Measurements from ENCODE around the gene ETV4.
"Not testable (repeated sequence)": the region's sequence is repeated elsewhere in the genome, so short reads cannot be mapped to it uniquely, and the experiment has no call there.

ETV4 gene

DNA sequence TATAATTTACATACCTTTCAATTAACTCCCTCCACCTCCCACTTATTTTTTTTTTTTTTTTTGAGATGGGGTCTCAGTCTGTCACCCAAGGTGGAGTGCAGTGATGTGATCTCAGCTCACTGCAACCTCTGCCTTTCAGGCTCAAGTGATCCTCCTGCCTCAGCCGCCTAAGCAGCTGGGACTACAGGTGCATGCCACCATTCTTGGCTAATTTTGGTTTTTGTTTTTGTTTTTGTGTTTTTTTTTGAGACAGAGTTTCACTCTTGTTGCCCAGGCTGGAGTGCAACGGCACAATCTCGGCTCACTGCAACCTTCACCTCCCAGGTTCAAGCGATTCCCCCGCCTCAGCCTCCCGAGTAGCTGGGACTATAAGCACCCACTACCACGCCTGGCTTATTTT lies 36.7 kb downstream of the ETV4 start:
- not testable (repeated sequence) for DNase-seq

DNA sequence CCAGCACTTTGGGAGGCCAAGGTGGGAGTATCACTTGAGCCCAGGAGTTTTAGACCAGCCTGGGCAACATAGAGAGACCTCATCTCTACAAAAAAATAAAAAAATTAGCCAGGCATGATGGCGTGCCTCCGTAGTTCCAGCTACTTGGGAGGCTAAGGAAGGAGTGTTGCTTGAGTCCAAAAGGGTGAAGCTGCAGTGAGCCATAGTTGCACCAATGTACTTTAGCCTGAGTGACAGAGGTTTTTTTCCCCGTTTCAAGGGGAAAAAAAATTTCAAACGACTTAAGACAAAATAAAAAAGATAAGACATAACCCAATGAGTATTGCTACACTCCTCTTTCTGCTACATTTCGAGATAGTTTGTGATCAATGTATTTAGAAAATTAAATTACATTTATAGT lies 55.5 kb downstream of the ETV4 start:
- DNase-seq: no peak

DNA sequence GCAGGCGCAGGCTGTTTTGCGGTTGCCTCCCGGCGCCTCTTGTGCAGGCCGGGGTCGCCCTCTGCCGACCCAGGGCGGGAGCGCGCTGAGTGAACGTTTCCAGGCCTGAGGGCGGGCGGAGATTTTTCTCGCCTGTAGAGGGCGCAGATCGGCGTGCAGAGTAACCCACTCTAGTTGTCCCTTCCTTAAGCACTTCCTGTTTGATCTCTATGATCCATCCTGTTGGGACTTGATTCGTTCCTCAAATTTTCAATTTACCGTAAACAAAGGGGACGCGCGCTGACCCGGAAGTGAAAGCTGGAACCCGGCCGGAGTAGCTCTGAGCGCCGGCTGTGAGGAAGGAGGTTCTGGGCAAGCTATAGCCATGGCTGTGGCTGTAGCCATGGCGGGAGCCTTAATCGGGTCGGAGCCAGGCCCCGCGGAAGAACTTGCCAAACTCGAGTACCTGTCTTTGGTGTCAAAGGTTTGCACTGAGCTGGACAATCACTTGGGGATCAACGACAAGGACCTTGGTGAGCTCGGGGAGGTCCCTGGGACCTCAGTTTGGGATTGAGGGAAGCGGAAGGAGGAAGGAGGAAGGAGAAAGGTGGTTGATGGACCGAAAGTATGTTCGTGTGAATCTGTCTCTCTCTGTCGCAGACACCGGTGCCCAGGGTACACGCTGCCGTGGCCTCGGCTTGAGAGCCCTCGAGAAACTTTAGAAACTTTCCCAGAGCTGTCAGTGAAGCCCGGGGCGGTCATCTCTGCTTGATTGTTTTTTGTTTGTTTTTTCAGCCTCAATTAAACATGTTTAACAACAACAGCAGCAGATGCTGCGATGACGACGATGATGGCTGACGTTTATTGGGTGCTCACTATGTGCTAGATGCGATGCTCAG lies 62.2 kb downstream of the ETV4 start, which contains the start of gene DHX8:
Gene DHX8 (plus strand): TSS at position 302 of the 878 bp plus-strand sequence. CDS start 63 bp downstream, at position 365.
- peak; percentile 98 for DNase-seq

DNA sequence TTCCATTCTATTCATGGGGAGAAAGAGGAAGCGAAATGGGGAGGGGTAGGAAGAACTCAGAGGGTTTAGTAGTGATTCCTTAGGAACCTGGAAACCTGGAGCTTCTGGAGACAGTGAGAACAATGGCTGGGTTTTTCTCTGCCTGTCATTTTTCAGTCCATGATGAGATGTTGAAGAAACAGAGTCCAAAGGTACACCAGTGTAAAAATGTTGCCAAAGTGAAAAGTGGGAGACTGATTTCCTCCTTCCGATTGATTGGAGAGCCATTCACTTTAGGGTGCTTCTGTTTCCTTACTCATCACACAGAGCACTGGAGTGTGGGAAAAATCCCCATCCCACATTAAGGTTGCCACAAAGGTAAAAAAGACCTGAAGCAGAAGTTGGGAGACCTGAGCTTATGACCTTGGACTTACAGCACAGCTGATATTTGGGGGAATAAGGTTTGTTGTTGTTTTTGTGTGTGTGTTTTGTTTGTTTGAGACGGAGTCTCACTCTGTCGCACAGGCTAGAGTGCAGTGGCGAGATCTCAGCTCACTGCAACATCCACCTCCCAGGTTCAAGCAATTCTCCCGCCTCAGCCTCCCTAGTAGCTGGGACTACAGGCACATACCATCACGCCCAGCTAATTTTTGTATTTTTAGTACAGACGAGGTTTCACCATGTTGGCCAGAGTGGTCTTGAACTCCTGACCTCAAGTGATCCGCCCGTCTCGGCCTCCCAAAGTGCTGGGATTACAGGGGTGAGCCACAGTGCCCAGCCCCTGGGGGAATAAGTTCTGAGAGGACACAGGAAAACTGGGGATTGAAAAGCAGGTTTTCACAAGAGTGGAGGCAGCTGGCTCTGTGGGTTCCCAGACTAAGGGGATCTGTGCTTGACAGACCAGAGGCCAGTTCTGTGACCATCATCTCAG lies 63.8 kb downstream of the ETV4 start:
- DNase-seq: no peak

DNA sequence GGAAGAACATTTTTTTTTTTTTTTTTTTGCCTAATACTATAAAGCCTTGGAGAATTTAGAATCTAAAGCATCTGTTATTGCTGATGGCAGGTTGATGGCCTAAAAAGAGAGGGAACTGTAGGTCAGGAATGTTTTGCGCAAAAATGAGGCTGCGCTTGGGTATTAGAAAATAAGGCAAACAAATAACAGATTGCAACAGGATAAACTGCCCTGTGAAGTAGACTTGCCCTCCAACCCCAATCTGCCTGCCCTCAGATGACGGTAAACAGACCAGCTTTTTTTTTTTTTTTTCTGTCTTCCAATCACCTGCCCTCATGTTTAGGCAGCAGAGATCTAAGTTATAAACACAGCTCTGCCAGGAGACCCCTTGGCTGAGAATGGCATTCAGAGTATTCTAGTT lies 66.2 kb downstream of the ETV4 start:
- no peak for DNase-seq

All from activated CD4-positive, alpha-beta T cell treated with anti-CD3 and anti-CD28 coated beads, Interleukin-2, amount 50 U/mL, for 48 hours (primary cell).